ENCODE results near the gene MUC5B. TPM values are rescaled to one million over a fixed set of nuclear protein-coding genes. Genes with fewer than 3 reads are reported as not detected.
A peak's percentile ranks its signal among the peaks of the same experiment; 100 is the strongest.

Gene MUC5B
- total and polyA plus RNA-seq, 2 donors (not counting 1 experiment from before 2014, with no cell fraction given) = not detected

- Histone ChIP-seq H3K9me3 (ENCODE audit: control insufficient read depth, insufficient read depth, low read depth, low read length) (no peaks in the 10 kb centered on the region), H3K4me1 (ENCODE audit: control insufficient read depth, extremely low read depth, insufficient read depth, low read length) (peaks cover 3% of the 10 kb centered on the region), H3K9ac (ENCODE audit: insufficient read depth, low read length) (peak within 1 kb of the TSS; percentile 75), H3K4me3 (replicated peaks in 1 of 4; ENCODE audit: control extremely low read depth in 1 of 4, insufficient read depth in 1 of 4, low read depth in 3 of 4, low read length in 4 of 4) (peak within 1 kb of the TSS; percentile 52 to 76 (median 66)), H3K36me3 (ENCODE audit: control insufficient read depth, insufficient read depth, low read length) (peaks cover 2% of the 10 kb centered on the region), H3K27me3 (ENCODE audit: control insufficient read depth, insufficient read depth, low read length) (no peaks in the 10 kb centered on the region), H4K20me1 (ENCODE audit: control insufficient read depth, extremely low read depth, insufficient read depth, low read length) (peaks cover 1% of the 10 kb centered on the region), H3K79me2 (ENCODE audit: control insufficient read depth, insufficient read depth, low read length) (peaks cover 36% of the 10 kb centered on the region), H3K4me2 (ENCODE audit: extremely low read depth, insufficient read depth, low read length) (peak within 1 kb of the TSS; percentile 82), H2AFZ (ENCODE audit: low read length) (peak within 1 kb of the TSS; percentile 95), H3K27ac (ENCODE audit: insufficient read depth, low read length) (peak within 1 kb of the TSS; percentile 77)
- TF ChIP-seq, protein P1, sequence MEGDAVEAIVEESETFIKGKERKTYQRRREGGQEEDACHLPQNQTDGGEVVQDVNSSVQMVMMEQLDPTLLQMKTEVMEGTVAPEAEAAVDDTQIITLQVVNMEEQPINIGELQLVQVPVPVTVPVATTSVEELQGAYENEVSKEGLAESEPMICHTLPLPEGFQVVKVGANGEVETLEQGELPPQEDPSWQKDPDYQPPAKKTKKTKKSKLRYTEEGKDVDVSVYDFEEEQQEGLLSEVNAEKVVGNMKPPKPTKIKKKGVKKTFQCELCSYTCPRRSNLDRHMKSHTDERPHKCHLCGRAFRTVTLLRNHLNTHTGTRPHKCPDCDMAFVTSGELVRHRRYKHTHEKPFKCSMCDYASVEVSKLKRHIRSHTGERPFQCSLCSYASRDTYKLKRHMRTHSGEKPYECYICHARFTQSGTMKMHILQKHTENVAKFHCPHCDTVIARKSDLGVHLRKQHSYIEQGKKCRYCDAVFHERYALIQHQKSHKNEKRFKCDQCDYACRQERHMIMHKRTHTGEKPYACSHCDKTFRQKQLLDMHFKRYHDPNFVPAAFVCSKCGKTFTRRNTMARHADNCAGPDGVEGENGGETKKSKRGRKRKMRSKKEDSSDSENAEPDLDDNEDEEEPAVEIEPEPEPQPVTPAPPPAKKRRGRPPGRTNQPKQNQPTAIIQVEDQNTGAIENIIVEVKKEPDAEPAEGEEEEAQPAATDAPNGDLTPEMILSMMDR (conservative IDR thresholded peaks at IDR 0.05 in 1 of 2, IDR thresholded peaks at IDR 0.05 in 1 of 2; ENCODE audit: low read depth in 1 of 2, low read length in 2 of 2) = peak in 1 of 2 donors; percentile 16
- TF ChIP-seq EZH2 (IDR thresholded peaks at IDR 0.05; ENCODE audit: low read length, missing control alignments) = no peak
- peak; percentile 79 to 91 for DNase-seq (ENCODE audit: low read depth in 2 of 2)
Measured at GRCh38 chr11:1309498-1310317, 86.8 kb downstream of the MUC5B start, which contains the start of gene TOLLIP. Gene TOLLIP, minus strand, starts transcription at chr11:1309632. Its CDS starts 134 bp downstream, at chr11:1309498.

DNA sequence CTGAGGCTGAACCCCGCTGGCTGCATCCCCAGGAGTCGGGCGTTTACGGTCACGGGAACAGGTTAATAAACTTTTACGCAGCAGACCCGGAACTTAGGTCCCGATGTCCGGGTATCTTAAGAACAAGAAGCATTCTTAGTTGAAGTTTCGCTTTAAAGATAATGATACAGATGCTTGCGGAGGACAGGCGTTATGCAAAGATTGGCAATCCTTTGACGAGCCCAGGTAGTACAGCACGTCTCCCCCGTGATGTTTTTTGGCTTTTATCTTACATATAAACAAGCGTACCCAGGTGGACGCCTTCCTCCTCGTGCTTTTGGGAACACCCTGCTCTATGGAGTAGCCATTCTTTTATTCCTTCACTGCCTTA, 87.4 kb downstream of the MUC5B start:
- H3K9me3 ChIP-seq (ENCODE audit: control insufficient read depth, insufficient read depth, low read depth, low read length) = no peaks in the 10 kb centered on the region
- no peaks in the 10 kb centered on the region for H4K20me1 ChIP-seq (ENCODE audit: control insufficient read depth, extremely low read depth, insufficient read depth, low read length)
- H3K27ac ChIP-seq (ENCODE audit: insufficient read depth, low read length) = peak overlapping the region; percentile 77
- TF ChIP-seq EZH2 (IDR thresholded peaks at IDR 0.05; ENCODE audit: low read length, missing control alignments) = no peak
- TF ChIP-seq, protein P1 (conservative IDR thresholded peaks at IDR 0.05 in 1 of 2, IDR thresholded peaks at IDR 0.05 in 1 of 2; ENCODE audit: low read depth in 1 of 2, low read length in 2 of 2) = no peak
- no peak for DNase-seq (ENCODE audit: low read depth in 2 of 2)
- H3K9ac ChIP-seq (ENCODE audit: insufficient read depth, low read length) = peak overlapping the region; percentile 75
- H3K27me3 ChIP-seq (ENCODE audit: control insufficient read depth, insufficient read depth, low read length) = no peaks in the 10 kb centered on the region
- H2AFZ ChIP-seq (ENCODE audit: low read length) = peak overlapping the region; percentile 95
- peaks cover 3% of the 10 kb centered on the region for H3K4me1 ChIP-seq (ENCODE audit: control insufficient read depth, extremely low read depth, insufficient read depth, low read length)
- peak overlapping the region; percentile 72 for H3K4me2 ChIP-seq (ENCODE audit: extremely low read depth, insufficient read depth, low read length)
- H3K79me2 ChIP-seq (ENCODE audit: control insufficient read depth, insufficient read depth, low read length) = peaks cover 31% of the 10 kb centered on the region
- peak overlapping the region; percentile 42 to 69 (median 51) for H3K4me3 ChIP-seq (replicated peaks in 1 of 4; ENCODE audit: control extremely low read depth in 1 of 4, insufficient read depth in 1 of 4, low read depth in 3 of 4, low read length in 4 of 4)
- peaks cover 2% of the 10 kb centered on the region for H3K36me3 ChIP-seq (ENCODE audit: control insufficient read depth, insufficient read depth, low read length)

DNA sequence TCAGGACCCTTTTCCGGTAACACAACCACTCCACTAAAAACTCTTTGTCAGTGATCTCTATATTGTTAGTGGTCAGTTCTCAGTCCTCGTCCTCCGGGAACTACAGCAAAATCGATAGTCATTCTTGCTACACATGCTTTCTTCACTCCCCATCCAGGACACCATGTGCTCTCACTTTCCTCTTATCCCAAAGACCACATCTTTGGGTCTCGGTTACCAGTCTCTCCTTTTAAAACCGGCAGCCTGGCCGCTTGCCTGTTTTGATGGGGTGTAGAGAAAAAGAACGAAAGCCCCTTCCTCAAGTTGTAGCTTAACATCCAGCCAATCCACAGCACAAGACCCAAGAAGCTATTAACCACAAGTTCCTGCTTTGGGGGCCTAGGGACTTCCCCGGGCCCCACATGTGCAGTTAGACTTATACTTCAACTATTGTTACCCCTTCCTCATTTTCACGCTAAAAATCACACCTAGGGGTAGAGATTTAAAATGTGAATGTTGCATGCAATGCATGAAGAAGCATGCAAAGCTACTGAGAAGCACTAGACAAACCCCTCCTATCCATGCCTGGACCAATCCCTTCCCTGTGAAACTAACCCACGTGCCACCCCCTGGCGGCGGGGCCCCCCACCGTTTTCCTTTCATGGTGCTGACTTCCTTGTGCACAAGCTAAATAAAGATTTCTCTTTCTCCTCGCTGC, 88.1 kb downstream of the MUC5B start:
- Histone ChIP-seq H3K9ac (ENCODE audit: insufficient read depth, low read length) (no peak overlapping the region), H3K79me2 (ENCODE audit: control insufficient read depth, insufficient read depth, low read length) (peaks cover 29% of the 10 kb centered on the region), H3K4me2 (ENCODE audit: extremely low read depth, insufficient read depth, low read length) (no peak overlapping the region), H3K9me3 (ENCODE audit: control insufficient read depth, insufficient read depth, low read depth, low read length) (no peaks in the 10 kb centered on the region), H3K27me3 (ENCODE audit: control insufficient read depth, insufficient read depth, low read length) (no peaks in the 10 kb centered on the region), H2AFZ (ENCODE audit: low read length) (no peak overlapping the region), H3K36me3 (ENCODE audit: control insufficient read depth, insufficient read depth, low read length) (peaks cover 2% of the 10 kb centered on the region), H3K4me1 (ENCODE audit: control insufficient read depth, extremely low read depth, insufficient read depth, low read length) (peaks cover 3% of the 10 kb centered on the region), H3K4me3 (replicated peaks in 1 of 4; ENCODE audit: control extremely low read depth in 1 of 4, insufficient read depth in 1 of 4, low read depth in 3 of 4, low read length in 4 of 4) (no peak overlapping the region), H3K27ac (ENCODE audit: insufficient read depth, low read length) (no peak overlapping the region), H4K20me1 (ENCODE audit: control insufficient read depth, extremely low read depth, insufficient read depth, low read length) (no peaks in the 10 kb centered on the region)
- no peak for DNase-seq (ENCODE audit: low read depth in 2 of 2)
- TF ChIP-seq, protein P1 (conservative IDR thresholded peaks at IDR 0.05 in 1 of 2, IDR thresholded peaks at IDR 0.05 in 1 of 2; ENCODE audit: low read depth in 1 of 2, low read length in 2 of 2) = no peak
- no peak for TF ChIP-seq EZH2 (IDR thresholded peaks at IDR 0.05; ENCODE audit: low read length, missing control alignments)
